Endothelial cell of umbilical vein (primary cell): ENCODE results near the gene FOXN1. TPM values are rescaled to one million over a fixed set of nuclear protein-coding genes. Genes with fewer than 3 reads are reported as not detected.

ENCODE experiments used
- BruUV-seq: library from RNA; stranded (reverse); fragments of 400-500 nt; replicated peaks from 2 replicates; lab custom pipeline; 2021; lab: Mats Ljungman, UMichigan
- CTCF ChIA-PET: fragments of 300-600, 350-600 bp; sonication (Branson Sonifier 250); formaldehyde crosslinking; loops from one replicate; lab custom pipeline; 2021; ENCODE audit warnings: antibody characterized with exemption, inconsistent platforms; lab: Charles Lee
- POLR2A ChIA-PET: fragments of 300-600, 350-600 bp; sonication (Branson Sonifier 250); formaldehyde crosslinking; loops from one replicate; lab custom pipeline; 2021; ENCODE audit warnings: antibody characterized with exemption, inconsistent platforms; lab: Charles Lee
- DNase-seq: peaks from one replicate; pipeline ENCODE4 v3.0.0-alpha.2; 2011; ENCODE audit warnings: low read depth, low spot score
- FAIRE-seq: peaks from 2 replicates; lab custom pipeline; 2011; peaks lifted over from hg19 to GRCh38; lab: Jason Lieb, UNC
- H2AFZ ChIP-seq: 2 replicates; pipeline ENCODE4 v1.6.0; 2012; ENCODE audit warnings: low read depth, low read length, control low read depth, inconsistent platforms
- H3K27ac ChIP-seq: 2 replicates; pipeline ENCODE4 v1.5.1; 2011; ENCODE audit warnings: low read depth, mild to moderate bottlenecking, control low read depth, low read length, moderate library complexity; ENCODE audit not compliant: insufficient read depth
- H3K27me3 ChIP-seq, 2 experiments: 2 replicates each; pipeline versions ENCODE4 v1.6.0 to v1.6.1; 2011; ENCODE audit warnings: low read length in 2 of 2, mixed read lengths in 1 of 2; ENCODE audit not compliant: control insufficient read depth in 2 of 2, insufficient read depth in 2 of 2
- H3K36me3 ChIP-seq, 2 experiments: 2 replicates in 1 of 2; 3 replicates in 1 of 2; pipeline ENCODE4 v1.5.1; 2011; ENCODE audit warnings: low read length in 2 of 2, mild to moderate bottlenecking in 1 of 2, moderate library complexity in 1 of 2; ENCODE audit not compliant: control insufficient read depth in 2 of 2, insufficient read depth in 2 of 2; ENCODE audit errors: extremely low read depth in 1 of 2
- H3K4me1 ChIP-seq: 3 replicates; pipeline ENCODE4 v1.5.1; 2011; ENCODE audit warnings: mild to moderate bottlenecking, low read length; ENCODE audit not compliant: control insufficient read depth, insufficient read depth; ENCODE audit errors: extremely low read depth
- H3K4me2 ChIP-seq: 2 replicates; pipeline ENCODE4 v1.6.1; 2011; ENCODE audit warnings: low read length, control low read depth, mixed read lengths; ENCODE audit not compliant: insufficient read depth
- H3K4me3 ChIP-seq, 3 experiments: fragments of 200-600 bp in 1 of 3; sonication (generic), shearing (Covaris generic) in 1 of 3; replicated peaks in 1 of 3; 2 replicates each; pipeline ENCODE4 v1.5.1; 2011 to 2016; ENCODE audit warnings: control low read depth in 3 of 3, low read length in 3 of 3, mild to moderate bottlenecking in 2 of 3, inconsistent platforms in 1 of 3, low read depth in 1 of 3, moderate library complexity in 1 of 3; ENCODE audit not compliant: insufficient read depth in 1 of 3
- H3K79me2 ChIP-seq: 2 replicates; pipeline ENCODE4 v1.6.0; 2012; ENCODE audit warnings: low read length, inconsistent platforms; ENCODE audit not compliant: control insufficient read depth, insufficient read depth
- H3K9ac ChIP-seq: replicated peaks from 2 replicates; pipeline ENCODE3; 2011; ENCODE audit warnings: low read length, control low read depth; ENCODE audit not compliant: insufficient read depth; ENCODE audit errors: extremely low read depth
- H3K9me1 ChIP-seq: replicated peaks from 3 replicates; pipeline ENCODE4 v1.6.0; 2011; ENCODE audit warnings: mild to moderate bottlenecking, low read length; ENCODE audit not compliant: control insufficient read depth, insufficient read depth; ENCODE audit errors: extremely low read depth
- H3K9me3 ChIP-seq: replicated peaks from 2 replicates; pipeline ENCODE4 v1.5.1; 2012; ENCODE audit warnings: low read length, inconsistent platforms; ENCODE audit not compliant: control insufficient read depth, insufficient read depth
- H4K20me1 ChIP-seq: replicated peaks from 2 replicates; pipeline ENCODE3; 2011; ENCODE audit warnings: mild to moderate bottlenecking, low read length; ENCODE audit not compliant: control insufficient read depth, insufficient read depth; ENCODE audit errors: extremely low read depth
- EZH2 ChIP-seq: IDR thresholded peaks from 2 replicates; pipeline ENCODE4 v1.6.1; 2012; ENCODE audit warnings: borderline replicate concordance, low read depth, mild to moderate bottlenecking, moderate library complexity, low read length, inconsistent platforms; ENCODE audit not compliant: severe bottlenecking
- FOS ChIP-seq: IDR thresholded peaks from 2 replicates; pipeline ENCODE4 v1.6.1; 2011; ENCODE audit warnings: mild to moderate bottlenecking, low read length, moderate library complexity, borderline replicate concordance; ENCODE audit not compliant: insufficient read depth
- GATA2 ChIP-seq: IDR thresholded peaks from 2 replicates; pipeline ENCODE4 v1.7.0; 2011; ENCODE audit warnings: low read depth, mild to moderate bottlenecking, moderate library complexity, mixed read lengths, low read length; ENCODE audit not compliant: insufficient read length, insufficient read depth
- JUN ChIP-seq: IDR thresholded peaks from 2 replicates; pipeline ENCODE4 v1.6.1; 2011; ENCODE audit warnings: borderline replicate concordance, low read depth; ENCODE audit not compliant: insufficient read length, insufficient read depth
- MYC ChIP-seq: IDR thresholded peaks from one replicate; pipeline ENCODE4 v1.6.1; 2011; ENCODE audit warnings: mild to moderate bottlenecking, low read depth, low read length
- POLR2A ChIP-seq: IDR thresholded peaks from 2 replicates; pipeline ENCODE4 v1.6.1; 2012; ENCODE audit warnings: low read depth, mild to moderate bottlenecking, control low read depth, low read length
- POLR2AphosphoS5 ChIP-seq: IDR thresholded peaks from 2 replicates; pipeline ENCODE4 v1.6.1; 2012; ENCODE audit warnings: low read depth, mild to moderate bottlenecking, control low read depth, low read length, moderate library complexity; ENCODE audit not compliant: insufficient read depth
- dilution Hi-C: fragments of 300-500 bp; cut with MboI; formaldehyde crosslinking; loops from one replicate; pipeline ENCODE4 v1.15.0; 2019; ENCODE audit warnings: low sequenced_read_pairs; ENCODE audit not compliant: extremely low pct_ligation_motif_present
- intact Hi-C: fragments of 100-400 bp; cut with micrococcal nuclease; formaldehyde crosslinking; loops from one replicate; pipeline ENCODE4 v1.10.0; 2022
- polyA plus RNA-seq, 4 experiments: library from polyadenylated mRNA; depleted of rRNA in 3 of 4; stranded (reverse) in 3 of 4; unstranded in 1 of 4; fragments of >200 nt; gene quantifications; 2 replicates each; pipeline versions ENCODE4 v1.2.1 to v1.2.3, GENCODE V29; 2011 to 2012; ENCODE audit warnings: missing spikeins in 1 of 4
- total RNA-seq: library from RNA; stranded (reverse); gene quantifications from 2 replicates; pipeline ENCODE4 v1.2.3, GENCODE V29; 2021
- TF ChIP-seq, protein P1 (sequence below): IDR thresholded peaks from 2 replicates; pipeline ENCODE4 v1.6.1; 2011; ENCODE audit not compliant: insufficient read depth, insufficient read length
- TF ChIP-seq, protein P2 (sequence below), 2 donors: IDR thresholded peaks; 1 replicate in 1 of 2; 2 replicates in 1 of 2; pipeline ENCODE4 v1.5.1; 2011; ENCODE audit warnings: low read length in 2 of 2, mild to moderate bottlenecking in 2 of 2, moderate library complexity in 2 of 2, control low read depth in 1 of 2, inconsistent platforms in 1 of 2, low read depth in 1 of 2; ENCODE audit not compliant: insufficient read depth in 1 of 2; ENCODE audit errors: extremely low read depth in 1 of 2

The FOXN1 gene
- total and polyA plus RNA-seq, 2 donors (not counting 3 experiments of a cell fraction or from before 2014, with no cell fraction given), result not detected

DNA sequence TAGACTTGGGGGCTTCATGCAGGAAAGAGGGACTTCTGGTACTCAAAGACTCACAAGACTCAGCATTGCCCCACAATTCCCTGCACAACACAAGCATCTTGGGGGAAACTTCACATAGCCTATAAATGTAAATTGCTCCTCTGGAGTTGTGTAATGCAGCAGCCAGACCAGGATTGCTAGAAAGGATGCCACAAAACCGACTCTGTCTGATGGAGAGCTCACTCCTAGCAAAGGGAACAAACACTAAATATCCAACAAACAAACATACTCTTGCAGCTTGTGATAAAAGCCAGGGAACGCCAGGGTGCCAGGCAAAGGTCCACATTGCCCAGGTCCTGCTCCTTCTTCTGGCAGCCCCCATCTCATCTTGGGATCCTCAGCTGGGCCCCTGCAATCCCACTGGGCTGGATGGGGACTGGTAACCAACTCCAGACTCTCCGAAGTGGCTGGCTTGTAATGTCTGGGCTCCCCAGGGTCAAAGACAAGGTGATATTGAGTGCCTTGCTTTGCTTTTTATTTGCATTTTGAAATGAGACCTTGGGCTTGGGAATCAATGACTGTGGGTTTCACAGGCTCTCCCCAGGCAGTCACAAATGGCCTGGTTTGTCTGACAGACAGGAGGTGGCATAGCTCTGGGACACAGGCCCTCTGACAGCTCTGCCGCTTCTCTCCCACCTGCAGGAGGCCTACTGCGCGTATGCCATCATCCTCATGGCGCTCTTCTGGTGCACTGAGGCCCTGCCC, 17.4 kb upstream of the FOXN1 start:
- Histone ChIP-seq H3K4me3 (no peak overlapping the region), H3K79me2 (no peaks in the 10 kb centered on the region), H3K4me2 (no peak overlapping the region), H3K9me1 (no peaks in the 10 kb centered on the region), H3K9me3 (no peaks in the 10 kb centered on the region), H3K9ac (no peak overlapping the region), H3K27me3 (peaks cover 0 to 16% of the 10 kb centered on the region in 2 experiments), H4K20me1 (no peaks in the 10 kb centered on the region), H2AFZ (no peak overlapping the region), H3K36me3 (no peaks in the 10 kb centered on the region), H3K4me1 (no peaks in the 10 kb centered on the region), H3K27ac (no peak overlapping the region)
- dilution Hi-C loops, result no loop called here
- intact Hi-C loops, result no loop called here
- no TSS peak for BruUV-seq
- DNase-seq, result no peak
- TF ChIP-seq GATA2 (no peak), EZH2 (no peak), MYC (no peak), JUN (no peak), POLR2AphosphoS5 (no peak), POLR2A (no peak), FOS (no peak)
- TF ChIP-seq, protein P1, sequence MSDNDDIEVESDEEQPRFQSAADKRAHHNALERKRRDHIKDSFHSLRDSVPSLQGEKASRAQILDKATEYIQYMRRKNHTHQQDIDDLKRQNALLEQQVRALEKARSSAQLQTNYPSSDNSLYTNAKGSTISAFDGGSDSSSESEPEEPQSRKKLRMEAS, result no peak
- TF ChIP-seq, protein P2, sequence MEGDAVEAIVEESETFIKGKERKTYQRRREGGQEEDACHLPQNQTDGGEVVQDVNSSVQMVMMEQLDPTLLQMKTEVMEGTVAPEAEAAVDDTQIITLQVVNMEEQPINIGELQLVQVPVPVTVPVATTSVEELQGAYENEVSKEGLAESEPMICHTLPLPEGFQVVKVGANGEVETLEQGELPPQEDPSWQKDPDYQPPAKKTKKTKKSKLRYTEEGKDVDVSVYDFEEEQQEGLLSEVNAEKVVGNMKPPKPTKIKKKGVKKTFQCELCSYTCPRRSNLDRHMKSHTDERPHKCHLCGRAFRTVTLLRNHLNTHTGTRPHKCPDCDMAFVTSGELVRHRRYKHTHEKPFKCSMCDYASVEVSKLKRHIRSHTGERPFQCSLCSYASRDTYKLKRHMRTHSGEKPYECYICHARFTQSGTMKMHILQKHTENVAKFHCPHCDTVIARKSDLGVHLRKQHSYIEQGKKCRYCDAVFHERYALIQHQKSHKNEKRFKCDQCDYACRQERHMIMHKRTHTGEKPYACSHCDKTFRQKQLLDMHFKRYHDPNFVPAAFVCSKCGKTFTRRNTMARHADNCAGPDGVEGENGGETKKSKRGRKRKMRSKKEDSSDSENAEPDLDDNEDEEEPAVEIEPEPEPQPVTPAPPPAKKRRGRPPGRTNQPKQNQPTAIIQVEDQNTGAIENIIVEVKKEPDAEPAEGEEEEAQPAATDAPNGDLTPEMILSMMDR (IDR thresholded peaks at IDR 0.05; ENCODE audit: extremely low read depth in 1 of 2, insufficient read depth in 1 of 2, low read depth in 1 of 2, low read length in 2 of 2), result no peak
- POLR2A ChIA-PET, result no interaction called here
- FAIRE-seq, result no peak
- CTCF ChIA-PET, result interaction anchor here (0.7 kb wide), 1 partner anchor 52 kb away, joined by 4 read pairs; no protein-coding TSS in a partner anchor
